Activated naive CD8-positive, alpha-beta T cell treated with anti-CD3 and anti-CD28 coated beads, Interleukin-2, amount 50 U/mL, for 24 hours (primary cell): ENCODE data around the gene ATAD5.
"Not testable (repeated sequence)": the region's sequence is repeated elsewhere in the genome, so short reads cannot be mapped to it uniquely, and the experiment has no call there.

Experiments
- ATAC-seq: fragments of 150-1000 bp; cut with Tn5 transposase; one replicate; pipeline ENCODE4 v1.10.0; 2021
- DNase-seq: peaks from one replicate; pipeline ENCODE4 v3.0.0; 2021
- H3K27ac Mint-ChIP-seq: one replicate; pipeline ENCODE4 v1.8.0; 2021; ENCODE audit warnings: mild to moderate bottlenecking, mixed read lengths
- H3K27me3 Mint-ChIP-seq: one replicate; pipeline ENCODE4 v1.8.0; 2021; ENCODE audit warnings: mixed read lengths
- H3K36me3 Mint-ChIP-seq: one replicate; pipeline ENCODE4 v1.8.0; 2021; ENCODE audit warnings: low read depth, mixed read lengths
- H3K4me1 Mint-ChIP-seq: one replicate; pipeline ENCODE4 v1.8.0; 2021; ENCODE audit warnings: mixed read lengths
- H3K4me3 Mint-ChIP-seq: one replicate; pipeline ENCODE4 v1.8.0; 2021; ENCODE audit warnings: mild to moderate bottlenecking, moderate library complexity, mixed read lengths
- H3K9me3 Mint-ChIP-seq: one replicate; pipeline ENCODE4 v1.8.0; 2021; ENCODE audit warnings: mixed read lengths

The ATAD5 gene

GRCh38 chr17:30831663-30832437, at the start of gene ATAD5:
Gene ATAD5, plus strand, starts transcription at chr17:30831966. Its CDS starts 382 bp downstream, at chr17:30832348.
- Mint-ChIP-seq H3K9me3 (no peaks in the 10 kb centered on the region), H3K4me1 (peaks cover 31% of the 10 kb centered on the region), H3K36me3 (peaks cover 18% of the 10 kb centered on the region), H3K27me3 (no peaks in the 10 kb centered on the region), H3K4me3 (peak within 1 kb of the TSS; percentile 96), H3K27ac (peak within 1 kb of the TSS; percentile 95)
- ATAC-seq (peak; percentile 90), DNase-seq (peak; percentile 92)

- H3K4me3 Mint-ChIP-seq = no peak overlapping the region
- H3K9me3 Mint-ChIP-seq = no peaks in the 10 kb centered on the region
- peaks cover 36% of the 10 kb centered on the region for H3K4me1 Mint-ChIP-seq
- H3K27ac Mint-ChIP-seq = peak overlapping the region; percentile 86
- ATAC-seq (no peak), DNase-seq (no peak)
- peaks cover 45% of the 10 kb centered on the region for H3K36me3 Mint-ChIP-seq
- no peaks in the 10 kb centered on the region for H3K27me3 Mint-ChIP-seq
These were observed 49.6 kb upstream of the ATAD5 start for GRCh38 chr17:30782206-30782605.

- Mint-ChIP-seq H3K36me3 (peaks cover 55% of the 10 kb centered on the region), H3K27ac (peak overlapping the region; percentile 39), H3K4me1 (peaks cover 19% of the 10 kb centered on the region), H3K27me3 (no peaks in the 10 kb centered on the region), H3K9me3 (no peaks in the 10 kb centered on the region), H3K4me3 (no peak overlapping the region)
- no peak for ATAC-seq
- no peak for DNase-seq
These were observed 42.8 kb upstream of the ATAD5 start for GRCh38 chr17:30788918-30789317.

- H3K27me3 Mint-ChIP-seq = no peaks in the 10 kb centered on the region
- H3K4me3 Mint-ChIP-seq = no peak overlapping the region
- H3K4me1 Mint-ChIP-seq = peaks cover 15% of the 10 kb centered on the region
- H3K9me3 Mint-ChIP-seq = no peaks in the 10 kb centered on the region
- DNase-seq (no peak), ATAC-seq (no peak)
- H3K27ac Mint-ChIP-seq = peak overlapping the region; percentile 80
- peaks cover 54% of the 10 kb centered on the region for H3K36me3 Mint-ChIP-seq
These were observed 41.5 kb upstream of the ATAD5 start for GRCh38 chr17:30790279-30790678.

- H3K4me1 Mint-ChIP-seq = peaks cover 20% of the 10 kb centered on the region
- no peaks in the 10 kb centered on the region for H3K27me3 Mint-ChIP-seq
- peak overlapping the region; percentile 60 for H3K27ac Mint-ChIP-seq
- no peaks in the 10 kb centered on the region for H3K9me3 Mint-ChIP-seq
- H3K36me3 Mint-ChIP-seq = peaks cover 59% of the 10 kb centered on the region
- ATAC-seq = no peak
- no peak overlapping the region for H3K4me3 Mint-ChIP-seq
- DNase-seq = no peak
These were observed 38.3 kb upstream of the ATAD5 start for GRCh38 chr17:30793282-30793977.

- DNase-seq (no peak), ATAC-seq (no peak)
- Mint-ChIP-seq H3K27ac (peak overlapping the region; percentile 60), H3K4me1 (peaks cover 18% of the 10 kb centered on the region), H3K36me3 (peaks cover 53% of the 10 kb centered on the region), H3K27me3 (no peaks in the 10 kb centered on the region), H3K4me3 (no peak overlapping the region), H3K9me3 (no peaks in the 10 kb centered on the region)
These were observed 37.4 kb upstream of the ATAD5 start for GRCh38 chr17:30794372-30794771.

GRCh38 chr17:30796016-30796415, 35.8 kb upstream of the ATAD5 start:
- ATAC-seq = peak; percentile 95
- H3K27ac Mint-ChIP-seq = peak overlapping the region; percentile 73
- no peaks in the 10 kb centered on the region for H3K27me3 Mint-ChIP-seq
- peaks cover 54% of the 10 kb centered on the region for H3K36me3 Mint-ChIP-seq
- H3K9me3 Mint-ChIP-seq = no peaks in the 10 kb centered on the region
- H3K4me1 Mint-ChIP-seq = peaks cover 9% of the 10 kb centered on the region
- no peak overlapping the region for H3K4me3 Mint-ChIP-seq
- DNase-seq = no peak

- no peak overlapping the region for H3K27ac Mint-ChIP-seq
These were observed 30.1 kb upstream of the ATAD5 start for GRCh38 chr17:30801671-30802070.

GRCh38 chr17:30805944-30806456, 25.8 kb upstream of the ATAD5 start:
- Mint-ChIP-seq H3K4me1 (peaks cover 56% of the 10 kb centered on the region), H3K27me3 (no peaks in the 10 kb centered on the region), H3K9me3 (peaks cover 4% of the 10 kb centered on the region), H3K36me3 (peaks cover 44% of the 10 kb centered on the region), H3K27ac (peak overlapping the region; percentile 93), H3K4me3 (no peak overlapping the region)
- no peak for ATAC-seq
- DNase-seq = no peak

More at GRCh38 chr17:30801671-30802070, 30.1 kb upstream of the ATAD5 start:
- ATAC-seq = no peak
- no peak overlapping the region for H3K4me3 Mint-ChIP-seq
- no peak for DNase-seq
- H3K4me1 Mint-ChIP-seq = peaks cover 17% of the 10 kb centered on the region
- H3K9me3 Mint-ChIP-seq = peaks cover 4% of the 10 kb centered on the region
- H3K27me3 Mint-ChIP-seq = no peaks in the 10 kb centered on the region
- H3K36me3 Mint-ChIP-seq = peaks cover 50% of the 10 kb centered on the region

GRCh38 chr17:30807896-30808295, 23.9 kb upstream of the ATAD5 start:
- peak overlapping the region; percentile 93 for H3K27ac Mint-ChIP-seq
- H3K27me3 Mint-ChIP-seq = no peaks in the 10 kb centered on the region
- H3K9me3 Mint-ChIP-seq = peaks cover 4% of the 10 kb centered on the region
- H3K4me1 Mint-ChIP-seq = peaks cover 65% of the 10 kb centered on the region
- DNase-seq (no peak), ATAC-seq (no peak)
- H3K4me3 Mint-ChIP-seq = peak overlapping the region; percentile 75
- peaks cover 33% of the 10 kb centered on the region for H3K36me3 Mint-ChIP-seq

- DNase-seq (no peak), ATAC-seq (peak; percentile 65)
- no peaks in the 10 kb centered on the region for H3K27me3 Mint-ChIP-seq
- H3K27ac Mint-ChIP-seq = peak overlapping the region; percentile 93
- peaks cover 25% of the 10 kb centered on the region for H3K36me3 Mint-ChIP-seq
- no peaks in the 10 kb centered on the region for H3K9me3 Mint-ChIP-seq
- peaks cover 71% of the 10 kb centered on the region for H3K4me1 Mint-ChIP-seq
- H3K4me3 Mint-ChIP-seq = peak overlapping the region; percentile 75
These were observed 22.9 kb upstream of the ATAD5 start for GRCh38 chr17:30808785-30809286.

- no peak for ATAC-seq
- H3K4me3 Mint-ChIP-seq = peak overlapping the region; percentile 2
- H3K36me3 Mint-ChIP-seq = peaks cover 15% of the 10 kb centered on the region
- H3K27me3 Mint-ChIP-seq = no peaks in the 10 kb centered on the region
- H3K27ac Mint-ChIP-seq = peak overlapping the region; percentile 93
- no peaks in the 10 kb centered on the region for H3K9me3 Mint-ChIP-seq
- peaks cover 67% of the 10 kb centered on the region for H3K4me1 Mint-ChIP-seq
- no peak for DNase-seq
These were observed 21.9 kb upstream of the ATAD5 start for GRCh38 chr17:30809867-30810266.

- ATAC-seq (peak; percentile 62), DNase-seq (no peak)
- H3K4me3 Mint-ChIP-seq = no peak overlapping the region
- H3K9me3 Mint-ChIP-seq = no peaks in the 10 kb centered on the region
- peaks cover 58% of the 10 kb centered on the region for H3K4me1 Mint-ChIP-seq
- H3K36me3 Mint-ChIP-seq = peaks cover 17% of the 10 kb centered on the region
- peak overlapping the region; percentile 81 for H3K27ac Mint-ChIP-seq
- no peaks in the 10 kb centered on the region for H3K27me3 Mint-ChIP-seq
These were observed 19.3 kb upstream of the ATAD5 start for GRCh38 chr17:30812218-30813177.

- H3K4me3 Mint-ChIP-seq, H3K27me3 Mint-ChIP-seq, H3K9me3 Mint-ChIP-seq, ATAC-seq, H3K27ac Mint-ChIP-seq, DNase-seq: not testable (repeated sequence)
- Mint-ChIP-seq H3K4me1 (peaks cover 54% of the 10 kb centered on the region), H3K36me3 (peaks cover 19% of the 10 kb centered on the region)
These were observed 17.5 kb upstream of the ATAD5 start for GRCh38 chr17:30814236-30814635.
